Hepatocyte (in vitro differentiated cells): ENCODE data around the gene GET3.

Source experiments
- EZH2 ChIP-seq: fragments of 200-600 bp; sonication (generic); IDR thresholded peaks from 2 replicates; pipeline ENCODE4 v1.6.1; 2016; ENCODE audit warnings: antibody characterized with exemption, mild to moderate bottlenecking, borderline replicate concordance
- TF ChIP-seq, protein P1 (sequence below): fragments of 200-600 bp; sonication (generic); IDR thresholded peaks from 2 replicates; pipeline ENCODE4 v1.5.1; 2016; ENCODE audit warnings: antibody characterized with exemption, mild to moderate bottlenecking; ENCODE audit not compliant: poor library complexity

DNA sequence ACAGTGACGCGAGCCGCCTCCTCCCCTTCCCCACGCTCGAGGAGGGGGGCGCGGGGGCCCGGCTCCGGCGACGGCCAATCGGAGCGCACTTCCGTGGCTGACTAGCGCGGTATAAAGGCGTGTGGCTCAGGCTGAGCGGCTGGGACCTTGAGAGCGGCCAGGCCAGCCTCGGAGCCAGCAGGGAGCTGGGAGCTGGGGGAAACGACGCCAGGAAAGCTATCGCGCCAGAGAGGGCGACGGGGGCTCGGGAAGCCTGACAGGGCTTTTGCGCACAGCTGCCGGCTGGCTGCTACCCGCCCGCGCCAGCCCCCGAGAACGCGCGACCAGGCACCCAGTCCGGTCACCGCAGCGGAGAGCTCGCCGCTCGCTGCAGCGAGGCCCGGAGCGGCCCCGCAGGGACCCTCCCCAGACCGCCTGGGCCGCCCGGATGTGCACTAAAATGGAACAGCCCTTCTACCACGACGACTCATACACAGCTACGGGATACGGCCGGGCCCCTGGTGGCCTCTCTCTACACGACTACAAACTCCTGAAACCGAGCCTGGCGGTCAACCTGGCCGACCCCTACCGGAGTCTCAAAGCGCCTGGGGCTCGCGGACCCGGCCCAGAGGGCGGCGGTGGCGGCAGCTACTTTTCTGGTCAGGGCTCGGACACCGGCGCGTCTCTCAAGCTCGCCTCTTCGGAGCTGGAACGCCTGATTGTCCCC is 54.2 kb downstream of the GET3 start, which contains the start of gene JUNB:
- TF ChIP-seq, protein P1, sequence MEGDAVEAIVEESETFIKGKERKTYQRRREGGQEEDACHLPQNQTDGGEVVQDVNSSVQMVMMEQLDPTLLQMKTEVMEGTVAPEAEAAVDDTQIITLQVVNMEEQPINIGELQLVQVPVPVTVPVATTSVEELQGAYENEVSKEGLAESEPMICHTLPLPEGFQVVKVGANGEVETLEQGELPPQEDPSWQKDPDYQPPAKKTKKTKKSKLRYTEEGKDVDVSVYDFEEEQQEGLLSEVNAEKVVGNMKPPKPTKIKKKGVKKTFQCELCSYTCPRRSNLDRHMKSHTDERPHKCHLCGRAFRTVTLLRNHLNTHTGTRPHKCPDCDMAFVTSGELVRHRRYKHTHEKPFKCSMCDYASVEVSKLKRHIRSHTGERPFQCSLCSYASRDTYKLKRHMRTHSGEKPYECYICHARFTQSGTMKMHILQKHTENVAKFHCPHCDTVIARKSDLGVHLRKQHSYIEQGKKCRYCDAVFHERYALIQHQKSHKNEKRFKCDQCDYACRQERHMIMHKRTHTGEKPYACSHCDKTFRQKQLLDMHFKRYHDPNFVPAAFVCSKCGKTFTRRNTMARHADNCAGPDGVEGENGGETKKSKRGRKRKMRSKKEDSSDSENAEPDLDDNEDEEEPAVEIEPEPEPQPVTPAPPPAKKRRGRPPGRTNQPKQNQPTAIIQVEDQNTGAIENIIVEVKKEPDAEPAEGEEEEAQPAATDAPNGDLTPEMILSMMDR = no peak
- TF ChIP-seq EZH2 = no peak
